ENCODE data around the gene MIPOL1.

MIPOL1 gene

DNA sequence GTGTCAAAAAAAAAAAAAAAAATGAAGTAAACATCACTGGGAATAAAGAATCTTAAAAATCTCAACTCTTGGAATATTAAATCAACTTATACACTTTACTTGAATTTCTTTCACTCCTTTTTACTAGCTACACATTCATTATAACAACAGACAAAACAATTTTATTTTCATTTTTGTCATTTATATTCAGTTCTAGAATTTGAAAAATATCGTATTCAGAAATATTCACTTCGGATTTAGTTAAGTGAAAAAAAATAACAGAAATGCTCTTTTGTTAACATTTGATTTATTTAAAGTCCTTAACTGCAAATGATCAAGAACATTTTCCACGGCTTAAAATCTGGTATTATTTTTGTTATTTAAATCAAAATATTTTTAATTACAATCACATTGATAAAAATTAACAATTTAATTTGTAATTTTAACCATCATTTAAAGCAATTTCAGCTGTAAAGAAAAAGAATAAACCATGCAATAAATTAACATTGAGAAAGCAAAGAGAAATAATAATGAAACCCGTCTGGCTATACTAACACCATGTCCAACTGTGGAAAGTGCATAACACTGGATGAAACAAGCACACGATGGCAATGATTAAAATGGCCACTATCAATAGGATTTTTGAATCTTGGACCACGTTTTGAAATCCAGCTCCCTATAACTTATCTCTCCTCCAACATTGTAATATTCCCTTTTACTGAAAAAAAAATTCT, 392.1 kb downstream of the MIPOL1 start:
- Mint-ChIP-seq H3K27ac (no peak overlapping the region), H3K27me3 (ENCODE audit: low read depth, poor library complexity) (peaks cover 100% of the 10 kb centered on the region), H3K9me3 (no peaks in the 10 kb centered on the region), H3K4me3 (no peak overlapping the region), H3K4me1 (peaks cover 31% of the 10 kb centered on the region), H3K36me3 (ENCODE audit: low read depth) (no peaks in the 10 kb centered on the region)
- TF ChIP-seq CTCF (IDR thresholded peaks at IDR 0.05): no peak
- no peak for DNase-seq

DNA sequence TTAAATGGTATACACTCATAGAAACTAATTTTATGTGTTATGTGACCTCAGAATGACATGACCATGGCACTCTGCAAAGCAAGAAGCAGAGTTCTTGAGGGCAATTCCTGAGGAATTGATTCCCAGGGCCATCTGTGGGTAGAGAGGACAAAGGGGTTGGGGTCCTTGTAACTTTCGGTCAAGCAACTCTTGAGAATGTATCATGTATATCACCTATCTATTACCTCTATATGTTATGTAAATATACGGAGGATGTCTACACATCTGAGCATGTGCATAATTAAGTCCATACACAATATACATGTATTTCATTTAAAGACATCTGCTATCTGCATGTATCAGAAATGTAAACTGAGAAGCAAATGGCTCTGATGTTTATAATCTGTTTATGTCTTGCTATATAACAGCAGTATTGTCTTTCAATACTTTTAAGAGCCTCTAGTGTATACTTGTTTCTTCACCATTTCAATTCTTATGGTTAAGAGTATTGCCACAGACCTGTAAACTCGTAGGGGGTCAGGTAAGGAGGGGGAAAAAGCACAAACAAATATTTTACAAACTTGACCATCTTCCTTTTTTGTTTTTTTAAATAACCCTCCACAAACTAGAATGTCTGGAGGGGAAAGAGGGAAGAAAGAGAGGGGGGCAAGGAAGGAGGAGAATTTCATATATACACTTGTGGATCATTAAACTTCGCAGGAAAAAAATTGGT, 392.8 kb downstream of the MIPOL1 start:
- Mint-ChIP-seq H3K9me3 (no peaks in the 10 kb centered on the region), H3K4me1 (peaks cover 33% of the 10 kb centered on the region), H3K4me3 (no peak overlapping the region), H3K27ac (no peak overlapping the region), H3K36me3 (ENCODE audit: low read depth) (no peaks in the 10 kb centered on the region), H3K27me3 (ENCODE audit: low read depth, poor library complexity) (peaks cover 99% of the 10 kb centered on the region)
- TF ChIP-seq CTCF (IDR thresholded peaks at IDR 0.05): no peak
- no peak for DNase-seq

- no peak overlapping the region for H3K27ac Mint-ChIP-seq
- no peaks in the 10 kb centered on the region for H3K9me3 Mint-ChIP-seq
- H3K4me3 Mint-ChIP-seq: peak overlapping the region; percentile 68
- peaks cover 36% of the 10 kb centered on the region for H3K4me1 Mint-ChIP-seq
- no peaks in the 10 kb centered on the region for H3K36me3 Mint-ChIP-seq (ENCODE audit: low read depth)
- DNase-seq: peak; percentile 61
- H3K27me3 Mint-ChIP-seq (ENCODE audit: low read depth, poor library complexity): peaks cover 99% of the 10 kb centered on the region
- peak; percentile 29 for TF ChIP-seq CTCF (IDR thresholded peaks at IDR 0.05)
These were observed 393.7 kb downstream of the MIPOL1 start for GRCh38 chr14:37591311-37591940.

GRCh38 chr14:37591941-37592481, 394.3 kb downstream of the MIPOL1 start:
- Mint-ChIP-seq H3K4me1 (peaks cover 36% of the 10 kb centered on the region), H3K4me3 (no peak overlapping the region), H3K9me3 (no peaks in the 10 kb centered on the region), H3K27ac (no peak overlapping the region), H3K36me3 (ENCODE audit: low read depth) (no peaks in the 10 kb centered on the region), H3K27me3 (ENCODE audit: low read depth, poor library complexity) (peaks cover 99% of the 10 kb centered on the region)
- DNase-seq: peak; percentile 27
- TF ChIP-seq CTCF (IDR thresholded peaks at IDR 0.05): no peak

- peaks cover 31% of the 10 kb centered on the region for H3K4me1 Mint-ChIP-seq
- H3K27ac Mint-ChIP-seq: no peak overlapping the region
- TF ChIP-seq CTCF (IDR thresholded peaks at IDR 0.05): no peak
- peak; percentile 40 for DNase-seq
- no peaks in the 10 kb centered on the region for H3K36me3 Mint-ChIP-seq (ENCODE audit: low read depth)
- H3K27me3 Mint-ChIP-seq (ENCODE audit: low read depth, poor library complexity): peaks cover 99% of the 10 kb centered on the region
- peak overlapping the region; percentile 39 for H3K4me3 Mint-ChIP-seq
- no peaks in the 10 kb centered on the region for H3K9me3 Mint-ChIP-seq
These were observed 395.0 kb downstream of the MIPOL1 start for GRCh38 chr14:37592482-37593408.
